ENCODE data around the gene COL15A1. TPM values are rescaled to one million over a fixed set of nuclear protein-coding genes. Genes with fewer than 3 reads are reported as not detected.

The COL15A1 gene
- polyA plus RNA-seq, 1 donor (not counting 4 experiments of a cell fraction or from before 2014, with no cell fraction given), result not detected

- TF ChIP-seq CTCF (optimal IDR thresholded peaks at IDR 0.05 in 1 of 3, IDR thresholded peaks at IDR 0.05 in 1 of 3, conservative IDR thresholded peaks at IDR 0.05 in 1 of 3; ENCODE audit: extremely low read depth in 1 of 3, insufficient read depth in 2 of 3, low read length in 3 of 3) (no peak), EZH2 (IDR thresholded peaks at IDR 0.05; ENCODE audit: low read length) (no peak)
- Histone ChIP-seq H3K9ac (ENCODE audit: control insufficient read depth, extremely low read depth, insufficient read depth, low read length) (no peak overlapping the region), H3K4me3 (ENCODE audit: control insufficient read depth in 2 of 3, extremely low read depth in 1 of 3, insufficient read depth in 2 of 3, low read depth in 1 of 3, low read length in 3 of 3) (no peak overlapping the region), H3K4me2 (ENCODE audit: control insufficient read depth, extremely low read depth, insufficient read depth, low read depth, low read length) (no peak overlapping the region), H3K27me3 (ENCODE audit: control insufficient read depth, extremely low read depth, insufficient read depth, low read length) (no peaks in the 10 kb centered on the region), H3K27ac (ENCODE audit: control insufficient read depth, insufficient read depth, low read length) (no peak overlapping the region), H3K4me1 (ENCODE audit: control insufficient read depth, extremely low read depth, insufficient read depth, low read length) (no peaks in the 10 kb centered on the region), H3K79me2 (ENCODE audit: control insufficient read depth, insufficient read depth, low read length) (no peaks in the 10 kb centered on the region), H2AFZ (ENCODE audit: control insufficient read depth, low read length) (no peak overlapping the region), H4K20me1 (ENCODE audit: control insufficient read depth, extremely low read depth, insufficient read depth, low read length) (no peaks in the 10 kb centered on the region), H3K36me3 (ENCODE audit: control insufficient read depth in 2 of 2, extremely low read depth in 1 of 2, insufficient read depth in 2 of 2, low read length in 2 of 2) (no peaks in the 10 kb centered on the region), H3K9me1 (ENCODE audit: control insufficient read depth, extremely low read depth, insufficient read depth, low read length) (no peaks in the 10 kb centered on the region), H3K9me3 (ENCODE audit: control insufficient read depth, low read depth, low read length) (no peaks in the 10 kb centered on the region)
- FAIRE-seq, result no peak
- DNase-seq (ENCODE audit: low read depth, low spot score), result no peak
- dilution Hi-C loops (cut with MboI; ENCODE audit: extremely low pct_ligation_motif_present, low sequenced_read_pairs), result no loop called here
Measured at GRCh38 chr9:99076030-99076429, 132.3 kb downstream of the COL15A1 start.

DNA sequence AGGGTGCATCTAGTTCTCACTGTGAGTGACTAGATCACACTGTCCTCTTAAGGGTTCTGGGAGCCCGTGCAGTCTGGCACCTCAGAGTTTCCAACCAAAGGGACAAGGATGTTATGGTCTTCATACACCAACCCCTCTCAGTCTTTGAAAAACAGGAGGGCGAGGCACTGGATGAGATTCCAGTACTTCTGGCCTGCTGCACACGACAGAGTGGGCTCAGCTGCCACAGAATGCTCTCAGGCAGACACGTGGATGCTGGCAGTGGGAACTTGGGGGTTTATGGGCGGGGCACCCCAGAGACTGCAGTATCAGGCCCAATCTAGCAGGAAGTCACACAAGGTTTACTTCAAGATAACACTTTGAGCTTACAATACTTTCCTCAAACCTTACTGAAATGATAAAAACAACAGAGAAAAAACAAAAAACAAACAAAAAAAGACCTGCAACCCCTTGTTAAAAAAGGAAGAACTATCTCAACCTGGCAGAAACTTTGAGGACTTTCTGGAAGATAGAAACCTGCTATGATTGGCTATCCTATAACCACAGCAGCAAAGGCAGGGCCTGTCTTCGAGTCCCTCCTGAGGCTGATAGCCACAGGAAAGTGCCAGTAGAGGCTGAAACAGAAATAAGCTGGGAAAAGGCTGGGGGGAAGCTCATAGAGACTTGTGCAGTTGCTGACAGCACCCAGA, 132.9 kb downstream of the COL15A1 start:
- Histone ChIP-seq H3K27ac (ENCODE audit: control insufficient read depth, insufficient read depth, low read length) (no peak overlapping the region), H3K27me3 (ENCODE audit: control insufficient read depth, extremely low read depth, insufficient read depth, low read length) (peaks cover 2% of the 10 kb centered on the region), H3K4me1 (ENCODE audit: control insufficient read depth, extremely low read depth, insufficient read depth, low read length) (no peaks in the 10 kb centered on the region), H3K4me2 (ENCODE audit: control insufficient read depth, extremely low read depth, insufficient read depth, low read depth, low read length) (no peak overlapping the region), H2AFZ (ENCODE audit: control insufficient read depth, low read length) (no peak overlapping the region), H4K20me1 (ENCODE audit: control insufficient read depth, extremely low read depth, insufficient read depth, low read length) (no peaks in the 10 kb centered on the region), H3K9me3 (ENCODE audit: control insufficient read depth, low read depth, low read length) (no peaks in the 10 kb centered on the region), H3K36me3 (ENCODE audit: control insufficient read depth in 2 of 2, extremely low read depth in 1 of 2, insufficient read depth in 2 of 2, low read length in 2 of 2) (no peaks in the 10 kb centered on the region), H3K9me1 (ENCODE audit: control insufficient read depth, extremely low read depth, insufficient read depth, low read length) (no peaks in the 10 kb centered on the region), H3K79me2 (ENCODE audit: control insufficient read depth, insufficient read depth, low read length) (no peaks in the 10 kb centered on the region), H3K9ac (ENCODE audit: control insufficient read depth, extremely low read depth, insufficient read depth, low read length) (no peak overlapping the region), H3K4me3 (ENCODE audit: control insufficient read depth in 2 of 3, extremely low read depth in 1 of 3, insufficient read depth in 2 of 3, low read depth in 1 of 3, low read length in 3 of 3) (no peak overlapping the region)
- TF ChIP-seq CTCF (optimal IDR thresholded peaks at IDR 0.05 in 1 of 3, IDR thresholded peaks at IDR 0.05 in 1 of 3, conservative IDR thresholded peaks at IDR 0.05 in 1 of 3; ENCODE audit: extremely low read depth in 1 of 3, insufficient read depth in 2 of 3, low read length in 3 of 3), result no peak
- TF ChIP-seq EZH2 (IDR thresholded peaks at IDR 0.05; ENCODE audit: low read length), result no peak
- FAIRE-seq (no peak), DNase-seq (ENCODE audit: low read depth, low spot score) (no peak)
- dilution Hi-C loops (cut with MboI; ENCODE audit: extremely low pct_ligation_motif_present, low sequenced_read_pairs), result no loop called here
